Measurements from ENCODE around the gene TWNK. TPM values are rescaled to one million over a fixed set of nuclear protein-coding genes. Genes with fewer than 3 reads are reported as not detected.
A peak's percentile ranks its signal among the peaks of the same experiment; 100 is the strongest.

Gene TWNK
- total and polyA plus RNA-seq, 10 donors, result 5.6 to 9.9 (median 8.2) TPM

- WGBS, 5 donors, result 92 to 95% (median 92%) methylated on average over 5 to 7 of the region's 7 CpGs
- peaks cover 5 to 59% (median 49%) of the 10 kb centered on the region in 6 donors for H3K36me3 ChIP-seq
- DNase-seq, result peak; percentile 59
- H3K9me3 ChIP-seq, result no peaks in the 10 kb centered on the region
- no peak for TF ChIP-seq POLR2A (IDR thresholded peaks at IDR 0.05)
- no peak for TF ChIP-seq CTCF (IDR thresholded peaks at IDR 0.05 in 8 of 11, conservative IDR thresholded peaks at IDR 0.05 in 3 of 11)
- TF ChIP-seq POLR2AphosphoS5 (IDR thresholded peaks at IDR 0.05), result no peak
- H3K4me1 ChIP-seq, result peaks cover 6 to 38% (median 24%) of the 10 kb centered on the region in 6 donors
- intact Hi-C loops (cut with DNase I; ENCODE audit: low total_unique reads), result no loop called here
- peaks cover 0 to 6% (median 0%) of the 10 kb centered on the region in 7 donors for H3K27me3 ChIP-seq (replicated peaks in 1 of 7)
- no peak overlapping the region for H3K4me3 ChIP-seq
- H3K27ac ChIP-seq, result no peak overlapping the region
These were observed 48.0 kb downstream of the TWNK start for GRCh38 chr10:101035314-101035713.

GRCh38 chr10:101035916-101036702 is 48.8 kb downstream of the TWNK start:
- peaks cover 5 to 61% (median 49%) of the 10 kb centered on the region in 6 donors for H3K36me3 ChIP-seq
- no peak overlapping the region for H3K27ac ChIP-seq
- DNase-seq, result peak; percentile 51
- intact Hi-C loops (cut with DNase I; ENCODE audit: low total_unique reads), result no loop called here
- H3K27me3 ChIP-seq (replicated peaks in 1 of 7), result no peaks in the 10 kb centered on the region
- peaks cover 6 to 36% (median 19%) of the 10 kb centered on the region in 6 donors for H3K4me1 ChIP-seq
- TF ChIP-seq POLR2AphosphoS5 (IDR thresholded peaks at IDR 0.05), result no peak
- TF ChIP-seq CTCF (IDR thresholded peaks at IDR 0.05 in 8 of 11, conservative IDR thresholded peaks at IDR 0.05 in 3 of 11), result no peak
- TF ChIP-seq POLR2A (IDR thresholded peaks at IDR 0.05), result no peak
- no peaks in the 10 kb centered on the region for H3K9me3 ChIP-seq
- H3K4me3 ChIP-seq, result no peak overlapping the region
- WGBS, 5 donors, result 84 to 92% (median 88%) methylated on average over 10 of the region's 10 CpGs

- no peaks in the 10 kb centered on the region for H3K9me3 ChIP-seq
- intact Hi-C loops (cut with DNase I; ENCODE audit: low total_unique reads), result no loop called here
These were observed 49.4 kb downstream of the TWNK start for GRCh38 chr10:101036726-101037125.

GRCh38 chr10:101038484-101038883 is 51.1 kb downstream of the TWNK start:
- Histone ChIP-seq H3K4me3 (no peak overlapping the region), H3K27ac (no peak overlapping the region), H3K36me3 (peaks cover 5 to 61% (median 49%) of the 10 kb centered on the region in 6 donors), H3K27me3 (replicated peaks in 1 of 7) (no peaks in the 10 kb centered on the region), H3K9me3 (no peaks in the 10 kb centered on the region), H3K4me1 (peaks cover 14 to 36% (median 25%) of the 10 kb centered on the region in 6 donors)
- TF ChIP-seq POLR2A (IDR thresholded peaks at IDR 0.05) (no peak), CTCF (IDR thresholded peaks at IDR 0.05 in 8 of 11, conservative IDR thresholded peaks at IDR 0.05 in 3 of 11) (no peak), POLR2AphosphoS5 (IDR thresholded peaks at IDR 0.05) (no peak)
- WGBS, 5 donors, result 75 to 85% (median 79%) methylated on average over 5 of the region's 5 CpGs
- intact Hi-C loops (cut with DNase I; ENCODE audit: low total_unique reads), result no loop called here
- peak; percentile 61 for DNase-seq

More at GRCh38 chr10:101036726-101037125, 49.4 kb downstream of the TWNK start:
- Histone ChIP-seq H3K4me3 (no peak overlapping the region), H3K27ac (no peak overlapping the region), H3K27me3 (replicated peaks in 1 of 7) (no peaks in the 10 kb centered on the region), H3K36me3 (peaks cover 5 to 61% (median 49%) of the 10 kb centered on the region in 6 donors), H3K4me1 (peaks cover 9 to 36% (median 22%) of the 10 kb centered on the region in 6 donors)
- peak; percentile 59 for DNase-seq
- no peak for TF ChIP-seq POLR2AphosphoS5 (IDR thresholded peaks at IDR 0.05)
- TF ChIP-seq POLR2A (IDR thresholded peaks at IDR 0.05), result no peak
- 73 to 95% (median 83%) methylated on average over 2 to 7 of the region's 7 CpGs for WGBS, 5 donors
